ENCODE measurements around the gene RPP40. TPM values are rescaled to one million over a fixed set of nuclear protein-coding genes. Genes with fewer than 3 reads are reported as not detected.

The RPP40 gene
- total RNA-seq, 1 donor from 2014 or later = 8.5 TPM

DNA sequence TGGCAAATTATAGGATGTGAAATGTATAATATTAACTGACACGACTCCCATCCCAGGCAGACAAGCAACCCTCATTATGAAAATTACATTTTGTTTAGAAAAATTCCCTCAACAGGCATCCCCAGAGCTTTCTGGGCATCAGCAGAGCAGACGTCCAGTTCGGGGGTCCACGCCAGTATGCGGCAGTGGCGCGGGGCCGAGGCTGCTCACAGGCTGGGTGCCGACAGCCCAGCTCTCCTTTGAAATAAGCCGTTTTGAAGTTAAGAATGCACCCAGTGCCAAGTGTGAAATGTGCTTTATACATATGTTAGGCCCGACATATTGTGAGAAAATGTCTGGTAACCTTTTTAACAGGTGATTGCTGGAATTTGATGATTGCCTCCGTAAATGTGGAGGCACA lies 50.4 kb downstream of the RPP40 start:
- no peak for TF ChIP-seq CTCF (conservative IDR thresholded peaks at IDR 0.05; ENCODE audit: low read depth, low read length)

GRCh38 chr6:4950836-4951533 lies 52.9 kb downstream of the RPP40 start:
- TF ChIP-seq CTCF (conservative IDR thresholded peaks at IDR 0.05; ENCODE audit: low read depth, low read length) = no peak
- H3K4me3 ChIP-seq (ENCODE audit: low read depth, low read length) = no peak overlapping the region
- DNase-seq (ENCODE audit: low read depth) = no peak

More for the DNA sequence above, 50.4 kb downstream of the RPP40 start:
- H3K4me3 ChIP-seq (ENCODE audit: low read depth, low read length) = no peak overlapping the region
- no peak for DNase-seq (ENCODE audit: low read depth)

DNA sequence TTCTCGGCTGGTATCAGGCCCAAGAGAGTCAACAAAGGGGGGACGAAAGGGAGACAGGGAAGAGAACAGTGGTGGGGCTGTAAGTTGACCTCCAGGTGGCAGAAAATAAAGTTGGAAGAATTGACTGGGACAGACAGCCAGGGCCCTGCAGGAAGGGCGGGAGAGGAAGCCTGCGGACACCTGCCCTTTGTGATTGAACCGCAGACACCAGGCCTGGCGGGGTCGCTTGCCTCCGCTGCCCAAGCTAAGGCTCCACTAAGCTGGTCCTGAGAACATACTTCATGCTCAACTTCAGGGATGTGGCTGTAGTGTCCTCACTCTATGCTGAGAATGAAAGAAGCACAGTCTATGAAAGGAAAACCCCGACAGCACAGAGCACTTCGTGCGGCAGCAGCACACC lies 53.8 kb downstream of the RPP40 start:
- TF ChIP-seq CTCF (conservative IDR thresholded peaks at IDR 0.05; ENCODE audit: low read depth, low read length) = no peak
- no peak for DNase-seq (ENCODE audit: low read depth)
- no peak overlapping the region for H3K4me3 ChIP-seq (ENCODE audit: low read depth, low read length)

DNA sequence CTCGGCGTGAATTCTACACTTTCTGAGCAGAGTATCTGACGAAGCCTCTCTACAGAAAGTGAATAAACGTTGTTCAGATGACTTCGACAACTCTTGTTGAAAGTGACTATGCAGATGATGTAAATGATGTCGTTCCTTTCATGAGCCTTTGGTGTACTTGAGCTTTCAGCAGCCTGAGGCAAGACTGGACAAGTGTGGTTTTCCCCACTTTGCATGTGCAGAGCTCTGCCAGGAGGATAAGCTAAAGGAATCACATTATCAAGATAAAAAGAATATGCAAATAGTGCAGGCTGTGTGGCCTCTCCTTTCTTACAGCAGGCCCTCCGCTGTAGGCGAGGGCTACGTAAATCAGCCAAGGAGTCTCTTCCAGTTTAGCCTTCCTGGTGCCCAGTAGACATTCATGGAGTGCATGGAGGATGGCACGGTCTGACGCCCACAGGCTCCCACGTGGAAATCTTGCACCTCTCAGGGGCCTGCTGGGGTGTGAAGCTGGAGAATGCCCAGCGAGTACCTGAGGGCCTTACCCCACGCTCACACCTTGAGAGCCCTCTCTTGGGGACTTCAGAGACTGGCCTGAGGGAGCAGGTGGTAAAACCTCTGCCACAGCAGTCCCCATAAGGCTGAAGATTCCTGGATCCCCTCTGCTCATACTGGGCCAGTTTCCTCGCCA lies 54.9 kb downstream of the RPP40 start:
- DNase-seq (ENCODE audit: low read depth) = no peak
- H3K4me3 ChIP-seq (ENCODE audit: low read depth, low read length) = no peak overlapping the region
- TF ChIP-seq CTCF (conservative IDR thresholded peaks at IDR 0.05; ENCODE audit: low read depth, low read length) = no peak

GRCh38 chr6:4947716-4948115 lies 56.1 kb downstream of the RPP40 start:
- no peak overlapping the region for H3K4me3 ChIP-seq (ENCODE audit: low read depth, low read length)
- DNase-seq (ENCODE audit: low read depth) = no peak
- TF ChIP-seq CTCF (conservative IDR thresholded peaks at IDR 0.05; ENCODE audit: low read depth, low read length) = no peak

DNA sequence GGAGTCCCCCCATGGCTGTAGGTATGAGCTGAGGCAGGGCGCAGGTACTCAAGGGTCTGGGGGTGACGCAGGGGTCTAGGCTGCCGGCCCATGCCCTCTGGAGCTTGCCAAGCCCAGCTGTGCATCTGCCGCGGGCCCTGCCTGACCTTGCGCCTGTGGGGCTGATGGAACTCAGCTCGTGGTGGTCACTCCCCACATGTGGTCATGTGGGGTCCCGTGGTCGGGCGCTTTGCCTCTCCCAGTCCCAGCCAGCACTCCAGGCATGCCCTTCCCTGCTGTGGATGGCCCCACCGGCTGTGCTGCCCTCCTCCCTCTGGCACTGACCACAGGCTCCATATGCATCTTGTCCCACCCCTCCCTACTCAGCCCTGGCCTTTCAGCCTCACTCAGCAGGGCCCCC lies 57.3 kb downstream of the RPP40 start:
- no peak overlapping the region for H3K4me3 ChIP-seq (ENCODE audit: low read depth, low read length)
- no peak for TF ChIP-seq CTCF (conservative IDR thresholded peaks at IDR 0.05; ENCODE audit: low read depth, low read length)
- DNase-seq (ENCODE audit: low read depth) = no peak

Other genes with a start within 250 kb of the RPP40 start
- 12.2 TPM in 2 replicates for gene CDYL, start 227.6 kb downstream of the RPP40 start, total RNA-seq
- gene PPP1R3G, start 81.3 kb upstream of the RPP40 start, total RNA-seq = 0.94 and 2.5 TPM in 2 replicates

All from epithelial cell of proximal tubule (primary cell).